ENCODE results near the gene KCNMA1. TPM values are rescaled to one million over a fixed set of nuclear protein-coding genes. Genes with fewer than 3 reads are reported as not detected.

Gene KCNMA1
- total and polyA plus RNA-seq, 10 of the 15 experiments (the other 5 are each of a cell fraction or from before 2014, with no cell fraction given) = 8.5 to 77.0 (median 21.3) TPM

DNA sequence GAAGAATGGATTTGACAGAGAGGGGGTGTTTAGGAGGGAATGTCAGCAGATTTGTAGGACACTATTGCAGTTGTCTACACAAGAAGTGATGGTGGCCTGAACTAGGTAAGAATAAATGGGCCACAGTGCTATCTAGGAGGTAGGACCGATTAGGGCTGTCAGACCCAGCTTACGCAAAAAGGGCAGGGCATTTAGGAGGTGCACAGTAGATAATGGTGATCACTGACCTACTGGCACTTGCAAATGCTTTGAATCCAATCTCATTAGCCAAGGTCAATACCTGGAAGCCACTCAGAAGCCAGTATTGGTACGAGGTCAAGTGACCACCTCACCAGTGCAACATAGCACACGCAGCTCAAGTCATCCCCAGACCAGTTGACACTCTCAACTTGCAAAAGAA lies 330.9 kb downstream of the KCNMA1 start (continued):
- TF ChIP-seq ASH2L (IDR thresholded peaks at IDR 0.05; ENCODE audit: borderline replicate concordance, low read depth) = no peak
- no peak for TF ChIP-seq SMARCA5 (IDR thresholded peaks at IDR 0.05)

DNA sequence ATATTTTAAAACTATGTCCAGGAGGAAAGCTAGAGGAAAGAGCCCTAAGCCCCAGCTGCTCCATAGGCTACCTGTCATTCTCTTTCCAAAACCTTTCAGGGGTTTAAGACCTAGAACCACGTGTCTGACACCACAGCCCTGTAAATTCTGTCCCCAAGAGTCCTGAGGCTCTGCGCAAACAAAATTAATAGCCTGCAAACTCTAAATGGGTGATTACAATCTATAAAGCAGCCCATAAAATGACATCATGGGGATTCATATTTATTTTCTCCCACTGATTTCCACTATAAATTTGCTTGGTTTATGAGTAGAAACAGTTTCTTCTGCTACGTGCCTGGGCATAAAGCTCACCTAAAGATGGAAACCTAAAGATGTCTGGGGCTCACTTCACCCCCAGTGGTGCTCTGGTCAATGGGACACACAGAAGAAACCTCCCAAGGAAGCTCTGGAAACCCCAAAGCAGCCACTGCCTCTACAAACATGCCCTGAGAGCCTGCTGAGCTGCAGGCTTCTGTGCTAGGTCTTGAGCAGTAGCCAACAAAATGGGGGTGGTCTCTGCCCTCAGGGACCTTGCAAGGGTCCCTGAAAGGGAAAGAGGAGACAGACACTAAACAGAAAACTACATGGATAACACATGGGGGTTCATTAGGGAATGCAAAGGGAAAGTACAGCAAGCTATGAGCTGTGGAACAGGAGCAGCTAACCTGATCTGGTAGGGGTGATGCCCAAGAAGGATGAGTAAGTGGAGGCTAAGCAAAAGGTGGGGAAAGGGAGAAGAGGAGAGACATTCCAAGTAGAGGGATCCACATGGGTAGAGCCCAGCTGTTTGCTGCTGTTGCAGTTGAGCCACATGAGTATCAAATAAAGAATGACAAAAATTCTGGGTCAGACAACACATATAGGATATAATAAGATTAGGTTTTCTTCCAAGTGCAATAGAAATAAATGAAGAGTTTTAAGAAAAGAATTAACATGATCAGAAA lies 331.7 kb downstream of the KCNMA1 start:
- intact Hi-C loops (cut with micrococcal nuclease; ENCODE audit: unreplicated experiment) = no loop called here
- FAIRE-seq (no peak), ATAC-seq (no peak), DNase-seq (ENCODE audit: low read depth, low spot score) (no peak)
- in situ Hi-C loops (cut with MboI) = no loop called here
- Histone ChIP-seq H3K9ac (ENCODE audit: control insufficient read depth, insufficient read depth, low read length) (no peak overlapping the region), H3K4me2 (ENCODE audit: control insufficient read depth, insufficient read depth) (no peak overlapping the region), H3K9me3 (replicated peaks; ENCODE audit: control insufficient read depth, insufficient read depth, low read length) (no peaks in the 10 kb centered on the region; the same call in 2 of the 3 replicates), H2AFZ (ENCODE audit: control insufficient read depth, low read depth, low read length) (no peak overlapping the region), H4K20me1 (ENCODE audit: control insufficient read depth, insufficient read depth) (no peaks in the 10 kb centered on the region), H3K4me1 (ENCODE audit: control insufficient read depth, insufficient read depth, low read length) (no peaks in the 10 kb centered on the region), H3K79me2 (ENCODE audit: control insufficient read depth, insufficient read depth, low read length) (no peaks in the 10 kb centered on the region), H3K27me3 (replicated peaks in 1 of 2; ENCODE audit: control insufficient read depth in 2 of 2, insufficient read depth in 2 of 2, low read length in 1 of 2) (no peaks in the 10 kb centered on the region), H3K36me3 (ENCODE audit: control insufficient read depth in 2 of 2, insufficient read depth in 2 of 2, low read length in 1 of 2) (no peaks in the 10 kb centered on the region), H3K4me3 (no peak overlapping the region), H3K27ac (ENCODE audit: control insufficient read depth, insufficient read depth) (no peak overlapping the region)
- WGBS (ENCODE audit: insufficient coverage, insufficient replicate concordance, low lambda C conversion rate, missing lambda C conversion rate) = 30% methylated on average over 3 of the region's 3 CpGs
- no TSS peak for BruUV-seq (replicated peaks)
- CTCF ChIA-PET = interaction anchor here (0.7 kb wide), 1 partner anchor 48 kb away, joined by 3 read pairs; no protein-coding TSS in a partner anchor
- POLR2A ChIA-PET = no interaction called here
- SMC1A ChIA-PET (ENCODE audit: uncharacterized antibody, unreplicated experiment) = interaction anchor here (0.7 to 2.5 kb wide), 6 partner anchors 8 to 109 kb away, joined by 3 to 14 read pairs (median 3); no protein-coding TSS in a partner anchor
- RAD21 ChIA-PET (ENCODE audit: unreplicated experiment) = no interaction called here
- TF ChIP-seq, protein P1, sequence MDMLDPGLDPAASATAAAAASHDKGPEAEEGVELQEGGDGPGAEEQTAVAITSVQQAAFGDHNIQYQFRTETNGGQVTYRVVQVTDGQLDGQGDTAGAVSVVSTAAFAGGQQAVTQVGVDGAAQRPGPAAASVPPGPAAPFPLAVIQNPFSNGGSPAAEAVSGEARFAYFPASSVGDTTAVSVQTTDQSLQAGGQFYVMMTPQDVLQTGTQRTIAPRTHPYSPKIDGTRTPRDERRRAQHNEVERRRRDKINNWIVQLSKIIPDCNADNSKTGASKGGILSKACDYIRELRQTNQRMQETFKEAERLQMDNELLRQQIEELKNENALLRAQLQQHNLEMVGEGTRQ (IDR thresholded peaks at IDR 0.05; ENCODE audit: borderline replicate concordance, low read depth, low read length) = no peak
- TF ChIP-seq, protein P2, sequence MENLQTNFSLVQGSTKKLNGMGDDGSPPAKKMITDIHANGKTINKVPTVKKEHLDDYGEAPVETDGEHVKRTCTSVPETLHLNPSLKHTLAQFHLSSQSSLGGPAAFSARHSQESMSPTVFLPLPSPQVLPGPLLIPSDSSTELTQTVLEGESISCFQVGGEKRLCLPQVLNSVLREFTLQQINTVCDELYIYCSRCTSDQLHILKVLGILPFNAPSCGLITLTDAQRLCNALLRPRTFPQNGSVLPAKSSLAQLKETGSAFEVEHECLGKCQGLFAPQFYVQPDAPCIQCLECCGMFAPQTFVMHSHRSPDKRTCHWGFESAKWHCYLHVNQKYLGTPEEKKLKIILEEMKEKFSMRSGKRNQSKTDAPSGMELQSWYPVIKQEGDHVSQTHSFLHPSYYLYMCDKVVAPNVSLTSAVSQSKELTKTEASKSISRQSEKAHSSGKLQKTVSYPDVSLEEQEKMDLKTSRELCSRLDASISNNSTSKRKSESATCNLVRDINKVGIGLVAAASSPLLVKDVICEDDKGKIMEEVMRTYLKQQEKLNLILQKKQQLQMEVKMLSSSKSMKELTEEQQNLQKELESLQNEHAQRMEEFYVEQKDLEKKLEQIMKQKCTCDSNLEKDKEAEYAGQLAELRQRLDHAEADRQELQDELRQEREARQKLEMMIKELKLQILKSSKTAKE (IDR thresholded peaks at IDR 0.05; ENCODE audit: low read depth, poor library complexity, severe bottlenecking) = no peak
- TF ChIP-seq SMAD5 (IDR thresholded peaks at IDR 0.05; ENCODE audit: low read depth) (no peak), IKZF1 (conservative IDR thresholded peaks at IDR 0.05) (no peak), CHD4 (IDR thresholded peaks at IDR 0.05) (no peak), PAX5 (IDR thresholded peaks at IDR 0.05; ENCODE audit: borderline replicate concordance, low read depth, low read length) (no peak), NBN (IDR thresholded peaks at IDR 0.05) (no peak), NR2C1 (IDR thresholded peaks at IDR 0.05) (no peak), TCF3 (IDR thresholded peaks at IDR 0.05; ENCODE audit: borderline replicate concordance, insufficient read depth, low read depth, low read length) (no peak), ZNF24 (IDR thresholded peaks at IDR 0.05) (no peak), ASH2L (IDR thresholded peaks at IDR 0.05; ENCODE audit: borderline replicate concordance, low read depth) (no peak), NR2C2 (IDR thresholded peaks at IDR 0.05; ENCODE audit: borderline replicate concordance, control insufficient read depth, insufficient read length, low read depth) (no peak), POU2F2 (IDR thresholded peaks at IDR 0.05; ENCODE audit: borderline replicate concordance, low read depth, low read length) (no peak), KDM1A (IDR thresholded peaks at IDR 0.05; ENCODE audit: borderline replicate concordance) (no peak)
- TF ChIP-seq, protein P3, sequence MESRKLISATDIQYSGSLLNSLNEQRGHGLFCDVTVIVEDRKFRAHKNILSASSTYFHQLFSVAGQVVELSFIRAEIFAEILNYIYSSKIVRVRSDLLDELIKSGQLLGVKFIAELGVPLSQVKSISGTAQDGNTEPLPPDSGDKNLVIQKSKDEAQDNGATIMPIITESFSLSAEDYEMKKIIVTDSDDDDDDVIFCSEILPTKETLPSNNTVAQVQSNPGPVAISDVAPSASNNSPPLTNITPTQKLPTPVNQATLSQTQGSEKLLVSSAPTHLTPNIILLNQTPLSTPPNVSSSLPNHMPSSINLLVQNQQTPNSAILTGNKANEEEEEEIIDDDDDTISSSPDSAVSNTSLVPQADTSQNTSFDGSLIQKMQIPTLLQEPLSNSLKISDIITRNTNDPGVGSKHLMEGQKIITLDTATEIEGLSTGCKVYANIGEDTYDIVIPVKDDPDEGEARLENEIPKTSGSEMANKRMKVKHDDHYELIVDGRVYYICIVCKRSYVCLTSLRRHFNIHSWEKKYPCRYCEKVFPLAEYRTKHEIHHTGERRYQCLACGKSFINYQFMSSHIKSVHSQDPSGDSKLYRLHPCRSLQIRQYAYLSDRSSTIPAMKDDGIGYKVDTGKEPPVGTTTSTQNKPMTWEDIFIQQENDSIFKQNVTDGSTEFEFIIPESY (IDR thresholded peaks at IDR 0.05) = no peak
